Measurements from ENCODE around the gene MRPL38. TPM values are rescaled to one million over a fixed set of nuclear protein-coding genes. Genes with fewer than 3 reads are reported as not detected.

Gene MRPL38
- total RNA-seq, 1 experiment from 2014 or later: 74.5 TPM

GRCh38 chr17:75909812-75910274 lies 5.2 kb upstream of the MRPL38 start:
- ATAC-seq (no peak), DNase-seq (no peak)
- peaks cover 3% of the 10 kb centered on the region; the same call in 1 of the 2 replicates for H3K4me1 ChIP-seq (ENCODE audit: insufficient read depth, low read length)
- no peaks in the 10 kb centered on the region for H3K79me2 ChIP-seq (ENCODE audit: low read length)
- H3K27me3 ChIP-seq (ENCODE audit: low read length): no peaks in the 10 kb centered on the region
- POLR2A ChIA-PET (ENCODE audit: unreplicated experiment): no interaction called here
- no peaks in the 10 kb centered on the region for H3K9me2 ChIP-seq (replicated peaks; ENCODE audit: low read length)
- no peak overlapping the region for H3K27ac ChIP-seq (ENCODE audit: low read length)
- TF ChIP-seq CTCF (conservative IDR thresholded peaks at IDR 0.05; ENCODE audit: low read depth, low read length) (no peak), EZH2 (IDR thresholded peaks at IDR 0.05; ENCODE audit: low read length, unreplicated experiment) (no peak), EZH2phosphoT487 (IDR thresholded peaks at IDR 0.05; ENCODE audit: borderline replicate concordance, low read length) (no peak)
- intact Hi-C loops (cut with micrococcal nuclease): loop anchor here (10.0 kb wide), 1 partner anchor 365 kb away; no protein-coding TSS in a partner anchor
- no peaks in the 10 kb centered on the region for H4K20me1 ChIP-seq (ENCODE audit: low read length)
- CTCF ChIA-PET: interaction anchor here (0.6 kb wide), 1 partner anchor 281 kb away, joined by 3 read pairs; no protein-coding TSS in a partner anchor
- no peaks in the 10 kb centered on the region for H3K9me3 ChIP-seq (ENCODE audit: low read length)
- BruUV-seq (replicated peaks): no TSS peak
- H2AFZ ChIP-seq (ENCODE audit: low read length): no peak overlapping the region
- H3F3A ChIP-seq (ENCODE audit: low read length, unreplicated experiment): no peaks in the 10 kb centered on the region
- H3K4me3 ChIP-seq (ENCODE audit: low read length): no peak overlapping the region
- H3K4me2 ChIP-seq (ENCODE audit: low read length): no peak overlapping the region
- no peak overlapping the region for H3K9ac ChIP-seq (ENCODE audit: low read length)
- H3K36me3 ChIP-seq (ENCODE audit: low read depth, low read length): no peaks in the 10 kb centered on the region

- H3K9ac ChIP-seq (ENCODE audit: low read length): no peak overlapping the region
- H3K4me2 ChIP-seq (ENCODE audit: low read length): no peak overlapping the region
- H3F3A ChIP-seq (ENCODE audit: low read length, unreplicated experiment): no peaks in the 10 kb centered on the region
- intact Hi-C loops (cut with micrococcal nuclease): loop anchor here (10.0 kb wide), 1 partner anchor 366 kb away; no protein-coding TSS in a partner anchor
- no peaks in the 10 kb centered on the region for H3K27me3 ChIP-seq (ENCODE audit: low read length)
- peaks cover 3% of the 10 kb centered on the region; the same call in 1 of the 2 replicates for H3K4me1 ChIP-seq (ENCODE audit: insufficient read depth, low read length)
- H2AFZ ChIP-seq (ENCODE audit: low read length): no peak overlapping the region
- ChIA-PET POLR2A (ENCODE audit: unreplicated experiment) (no interaction called here), CTCF (interaction anchor here (0.6 kb wide), 1 partner anchor 280 kb away, joined by 3 read pairs; no protein-coding TSS in a partner anchor)
- no peaks in the 10 kb centered on the region for H3K9me3 ChIP-seq (ENCODE audit: low read length)
- no peak overlapping the region for H3K27ac ChIP-seq (ENCODE audit: low read length)
- no peak overlapping the region for H3K4me3 ChIP-seq (ENCODE audit: low read length)
- DNase-seq (no peak), ATAC-seq (no peak)
- BruUV-seq (replicated peaks): no TSS peak
- H3K36me3 ChIP-seq (ENCODE audit: low read depth, low read length): no peaks in the 10 kb centered on the region
- TF ChIP-seq EZH2phosphoT487 (IDR thresholded peaks at IDR 0.05; ENCODE audit: borderline replicate concordance, low read length) (no peak), CTCF (conservative IDR thresholded peaks at IDR 0.05; ENCODE audit: low read depth, low read length) (no peak), EZH2 (IDR thresholded peaks at IDR 0.05; ENCODE audit: low read length, unreplicated experiment) (no peak)
- no peaks in the 10 kb centered on the region for H3K9me2 ChIP-seq (replicated peaks; ENCODE audit: low read length)
- H3K79me2 ChIP-seq (ENCODE audit: low read length): peaks cover 3% of the 10 kb centered on the region
- H4K20me1 ChIP-seq (ENCODE audit: low read length): no peaks in the 10 kb centered on the region
Measured at GRCh38 chr17:75909051-75909811, 4.5 kb upstream of the MRPL38 start.

GRCh38 chr17:75908201-75908600 lies 3.5 kb upstream of the MRPL38 start:
- H3K79me2 ChIP-seq (ENCODE audit: low read length): peaks cover 13% of the 10 kb centered on the region
- ChIA-PET CTCF (no interaction called here), POLR2A (ENCODE audit: unreplicated experiment) (no interaction called here)
- H3K4me3 ChIP-seq (ENCODE audit: low read length): no peak overlapping the region
- H3K27me3 ChIP-seq (ENCODE audit: low read length): no peaks in the 10 kb centered on the region
- H3K27ac ChIP-seq (ENCODE audit: low read length): no peak overlapping the region
- no peak for DNase-seq
- H3K9me3 ChIP-seq (ENCODE audit: low read length): no peaks in the 10 kb centered on the region
- H3K9ac ChIP-seq (ENCODE audit: low read length): no peak overlapping the region
- peaks cover 10% of the 10 kb centered on the region for H3K4me1 ChIP-seq (ENCODE audit: insufficient read depth, low read length)
- TF ChIP-seq EZH2phosphoT487 (IDR thresholded peaks at IDR 0.05; ENCODE audit: borderline replicate concordance, low read length) (no peak), CTCF (conservative IDR thresholded peaks at IDR 0.05; ENCODE audit: low read depth, low read length) (no peak), EZH2 (IDR thresholded peaks at IDR 0.05; ENCODE audit: low read length, unreplicated experiment) (no peak)
- intact Hi-C loops (cut with micrococcal nuclease): loop anchor here (10.0 kb wide), 1 partner anchor 367 kb away; no protein-coding TSS in a partner anchor
- ATAC-seq: no peak
- no peak overlapping the region for H2AFZ ChIP-seq (ENCODE audit: low read length)
- BruUV-seq (replicated peaks): no TSS peak
- H3K36me3 ChIP-seq (ENCODE audit: low read depth, low read length): no peaks in the 10 kb centered on the region
- H3K4me2 ChIP-seq (ENCODE audit: low read length): no peak overlapping the region
- no peaks in the 10 kb centered on the region for H3K9me2 ChIP-seq (replicated peaks; ENCODE audit: low read length)
- no peaks in the 10 kb centered on the region for H3F3A ChIP-seq (ENCODE audit: low read length, unreplicated experiment)
- no peaks in the 10 kb centered on the region for H4K20me1 ChIP-seq (ENCODE audit: low read length)
